K562 (cell line): ENCODE measurements around the gene WDR31. TPM values are rescaled to one million over a fixed set of nuclear protein-coding genes. Genes with fewer than 3 reads are reported as not detected.

Experiments
- ATAC-seq: fragments of 200-7000 bp; cut with Tn5 transposase; 3 replicates; pipeline ENCODE4 v1.9.1; 2020; ENCODE audit warnings: moderate library complexity
- BruUV-seq: library from RNA; stranded (reverse); fragments of 400-500 nt; replicated peaks from 2 replicates; lab custom pipeline; 2021; lab: Mats Ljungman, UMichigan
- CTCF ChIA-PET: fragments of 300-600 bp; formaldehyde crosslinking; extraction: SDS; loops from one replicate; lab custom pipeline; 2021; ENCODE audit warnings: low intra/inter-chr PET ratio; lab: Yijun Ruan, JAX
- POLR2A ChIA-PET: fragments of 300-600, 350-650 bp; sonication (Branson Sonifier 250); formaldehyde crosslinking; extraction: SDS; loops from one replicate; lab custom pipeline; 2021; ENCODE audit warnings: antibody characterized with exemption, inconsistent platforms; lab: Yijun Ruan, JAX
- DNase-seq, 4 experiments: peaks; one replicate each; pipeline versions ENCODE4 v3.0.0 to v3.0.0-alpha.2; 2011 to 2018; ENCODE audit warnings: low spot score in 3 of 4, mixed read lengths in 3 of 4; ENCODE audit errors: extremely low read depth in 1 of 4
- FAIRE-seq: peaks from 2 replicates; lab custom pipeline; 2011; peaks lifted over from hg19 to GRCh38; lab: Jason Lieb, UNC
- H2AFZ ChIP-seq: 2 replicates; pipeline ENCODE4 v1.6.0; 2011; ENCODE audit warnings: low read depth, low read length, control low read depth, inconsistent platforms
- H3K27ac ChIP-seq: fragments of 200-600 bp; 3 replicates; pipeline ENCODE4 v1.8.0; 2011; ENCODE audit warnings: low read depth, mild to moderate bottlenecking, control low read depth, inconsistent platforms, low read length, moderate library complexity, mixed read lengths; ENCODE audit errors: extremely low read depth
- H3K27me3 ChIP-seq, 2 experiments: fragments of 300-600 bp in 1 of 2; 2 replicates in 1 of 2; 3 replicates in 1 of 2; pipeline versions ENCODE4 v1.6.0 to v1.8.0; 2011; ENCODE audit warnings: inconsistent platforms in 2 of 2, low read length in 2 of 2, mild to moderate bottlenecking in 1 of 2, mixed read lengths in 1 of 2, moderate library complexity in 1 of 2; ENCODE audit not compliant: control insufficient read depth in 2 of 2, insufficient read depth in 2 of 2
- H3K36me3 ChIP-seq: fragments of 300-600 bp; 3 replicates; pipeline ENCODE4 v1.8.0; 2011; ENCODE audit warnings: mild to moderate bottlenecking, low read length, inconsistent platforms; ENCODE audit not compliant: control insufficient read depth, insufficient read depth
- H3K4me1 ChIP-seq, 2 experiments: fragments of 200-600 bp in 1 of 2; replicated peaks in 1 of 2; 2 replicates in 1 of 2; 3 replicates in 1 of 2; pipeline versions ENCODE4 v1.5.1 to v1.8.0; 2011; ENCODE audit warnings: inconsistent platforms in 2 of 2, low read length in 2 of 2, mild to moderate bottlenecking in 1 of 2, mixed read lengths in 1 of 2, moderate library complexity in 1 of 2; ENCODE audit not compliant: control insufficient read depth in 2 of 2, insufficient read depth in 2 of 2
- H3K4me2 ChIP-seq: 2 replicates; pipeline ENCODE4 v1.6.1; 2011; ENCODE audit warnings: low read length, control low read depth, inconsistent platforms, mixed read lengths; ENCODE audit not compliant: insufficient read depth
- H3K4me3 ChIP-seq: fragments of 200-600 bp; sonication (generic), shearing (Covaris generic); 2 replicates; pipeline ENCODE4 v1.5.1; 2016; ENCODE audit warnings: control low read depth, inconsistent platforms
- H3K79me2 ChIP-seq: fragments of 200-600 bp; 3 replicates; pipeline ENCODE4 v1.8.0; 2011; ENCODE audit warnings: low read length, inconsistent platforms; ENCODE audit not compliant: control insufficient read depth, insufficient read depth
- H3K9ac ChIP-seq, 2 experiments: 2 replicates each; pipeline versions ENCODE4 v1.6.0 to v1.6.1; 2011; ENCODE audit warnings: low read depth in 2 of 2, low read length in 2 of 2, control low read depth in 1 of 2, inconsistent platforms in 1 of 2, mild to moderate bottlenecking in 1 of 2, mixed read lengths in 1 of 2; ENCODE audit not compliant: insufficient read depth in 1 of 2
- H3K9me1 ChIP-seq: one replicate; pipeline ENCODE4 v1.6.0; 2011; ENCODE audit warnings: inconsistent platforms, mild to moderate bottlenecking, low read length, moderate library complexity; ENCODE audit not compliant: control insufficient read depth, insufficient read depth
- H3K9me3 ChIP-seq: replicated peaks from 2 replicates; pipeline ENCODE4 v1.5.1; 2011; ENCODE audit warnings: low read depth, low read length, inconsistent platforms; ENCODE audit not compliant: control insufficient read depth, insufficient read depth
- H4K20me1 ChIP-seq: replicated peaks from 2 replicates; pipeline ENCODE4 v1.6.1; 2011; ENCODE audit warnings: low read length, inconsistent platforms, mixed read lengths; ENCODE audit not compliant: control insufficient read depth, insufficient read depth
- BCOR ChIP-seq: fragments of 450-650 bp; IDR thresholded peaks from 2 replicates; pipeline ENCODE4 v1.6.1; 2016
- KDM1A ChIP-seq, 2 experiments: fragments of 450-650 bp; IDR thresholded peaks; 2 replicates each; pipeline ENCODE4 v1.6.1; 2016; ENCODE audit warnings: mild to moderate bottlenecking in 2 of 2
- PTRF ChIP-seq: fragments of 450-650 bp; IDR thresholded peaks from 2 replicates; pipeline ENCODE4 v1.6.1; 2016; ENCODE audit warnings: mild to moderate bottlenecking, missing genetic modification characterization, missing compliant biosample characterization
- RBM25 ChIP-seq: fragments of 200-400 bp; formaldehyde crosslinking; IDR thresholded peaks from 2 replicates; pipeline ENCODE4 v1.6.1; 2018; ENCODE audit warnings: low read length, low read depth, moderate library complexity; ENCODE audit not compliant: severe bottlenecking
- SNRNP70 ChIP-seq: fragments of 200-400 bp; formaldehyde crosslinking; optimal IDR thresholded peaks from 2 replicates; pipeline ENCODE3; 2017; ENCODE audit warnings: low read depth, low read length
- WGBS: fragments of 100-300 bp; shearing (Covaris generic); methylation state at CpG from one replicate; pipeline ENCODE4 v1.1.6; 2016; ENCODE audit warnings: low coverage, mixed read lengths; ENCODE audit not compliant: insufficient coverage; ENCODE audit errors: missing lambda C conversion rate; 5-methylcytosine and 5-hydroxymethylcytosine counted together
- in situ Hi-C: fragments of 300-500 bp; cut with MboI; formaldehyde crosslinking; loops from 4 replicates; pipeline ENCODE4 v1.15.0; 2018; ENCODE audit warnings: inconsistent platforms, mixed read lengths
- intact Hi-C: fragments of 100-400 bp; cut with micrococcal nuclease; formaldehyde crosslinking; loops from 2 replicates; pipeline ENCODE4 v1.14.2; 2022
- polyA plus RNA-seq, 8 experiments: library from polyadenylated mRNA; depleted of rRNA in 4 of 8; stranded (reverse) in 5 of 8; unstranded in 3 of 8; fragments of >200 nt; fragmentation: Nextera tagmentation in 2 of 8; fragmentation: Illumina TruSeq in 1 of 8; extraction: Ambion mirVana in 2 of 8; extraction: Trizol in 1 of 8; gene quantifications; 2 replicates each; pipeline versions ENCODE4 v1.2.1 to v1.2.3, GENCODE V29; 2011 to 2014; ENCODE audit warnings: inconsistent platforms in 1 of 8, missing spikeins in 1 of 8
- total RNA-seq, 7 experiments: library from RNA; depleted of rRNA in 6 of 7; stranded (reverse); fragments of >200 nt in 6 of 7; fragmentation: Illumina TruSeq in 2 of 7; extraction: Trizol in 2 of 7; gene quantifications; 2 replicates each; pipeline versions ENCODE4 v1.2.1 to v1.2.3, GENCODE V29; 2011 to 2021; ENCODE audit warnings: low replicate concordance in 1 of 7

The WDR31 gene
- total and polyA plus RNA-seq, 9 of the 15 experiments (the other 6 are each of a cell fraction or from before 2014, with no cell fraction given) = 0.35 to 1.8 (median 0.95) TPM

GRCh38 chr9:113341712-113342410 lies 1.8 kb upstream of the WDR31 start (continued):
- no peak for TF ChIP-seq PTRF (tag)
- TF ChIP-seq, all 486 proteins: peak for 4

- Histone ChIP-seq H4K20me1 (no peaks in the 10 kb centered on the region), H3K4me2 (no peak overlapping the region), H3K27ac (no peak overlapping the region), H3K9me3 (no peaks in the 10 kb centered on the region), H3K27me3 (no peaks in the 10 kb centered on the region), H3K9me1 (no peaks in the 10 kb centered on the region), H3K79me2 (no peaks in the 10 kb centered on the region), H3K4me1 (peaks cover 8% of the 10 kb centered on the region in 2 experiments; a peak in 4 of 5 replicates), H2AFZ (no peak overlapping the region), H3K36me3 (no peaks in the 10 kb centered on the region), H3K9ac (no peak overlapping the region), H3K4me3 (no peak overlapping the region)
- ChIA-PET CTCF (no interaction called here), POLR2A (interaction anchor here (0.9 kb wide), 1 partner anchor 20 kb away, joined by 3 read pairs; no protein-coding TSS in a partner anchor)
- FAIRE-seq (no peak), ATAC-seq (no peak), DNase-seq (no peak)
- 100% methylated on average over 2 of the region's 2 CpGs for WGBS
- no TSS peak for BruUV-seq
- in situ Hi-C loops = no loop called here
- TF ChIP-seq RBM25 (peak; percentile 86), BCOR (peak; percentile 45; the same call in 1 of the 2 replicates), SNRNP70 (no peak), KDM1A (IDR thresholded peaks at IDR 0.05) (peak in 1 of 2 experiments; percentile 20; a peak in 1 of 4 replicates)
- intact Hi-C loops = loop anchor here (5.0 kb wide), 1 partner anchor 325 kb away; the partner anchor contains the start of gene ZNF883
These were observed 2.4 kb downstream of the WDR31 start for GRCh38 chr9:113337714-113338113.
